ENCODE measurements around the gene RTL10. TPM values are rescaled to one million over a fixed set of nuclear protein-coding genes. Genes with fewer than 3 reads are reported as not detected.
A peak's percentile ranks its signal among the peaks of the same experiment; 100 is the strongest.

RTL10 gene
- total and polyA plus RNA-seq, 2 of the 8 experiments (the other 6 are each of a cell fraction or from before 2014, with no cell fraction given) = 11.5 to 18.8 TPM

GRCh38 chr22:19824212-19824925, 30.3 kb downstream of the RTL10 start:
- Histone ChIP-seq H3K18ac (ENCODE audit: extremely low read depth, low read length) (no peak overlapping the region), H3K56ac (replicated peaks; ENCODE audit: insufficient read length, low read depth, low read length) (no peak overlapping the region), H2AK5ac (ENCODE audit: low read depth, low read length) (no peak overlapping the region), H3K27me3 (replicated peaks in 1 of 4; ENCODE audit: control insufficient read depth in 3 of 4, extremely low read depth in 1 of 4, insufficient read depth in 3 of 4, low read length in 3 of 4) (peaks cover 0 to 2% (median 0%) of the 10 kb centered on the region in 4 experiments; a peak in 1 of 7 replicates), H3K23me2 (ENCODE audit: low read depth, low read length) (no peaks in the 10 kb centered on the region), H4K20me1 (replicated peaks in 1 of 2; ENCODE audit: control insufficient read depth in 1 of 2, insufficient read depth in 2 of 2, low read length in 2 of 2) (peaks cover 3 to 10% of the 10 kb centered on the region in 2 experiments), H3K23ac (ENCODE audit: insufficient read length) (no peak overlapping the region), H3K79me1 (ENCODE audit: low read depth, low read length) (no peaks in the 10 kb centered on the region), H2BK5ac (ENCODE audit: low read depth, low read length) (no peak overlapping the region), H2BK15ac (ENCODE audit: low read length) (no peak overlapping the region), H4K91ac (replicated peaks; ENCODE audit: insufficient read length, low read length) (no peak overlapping the region), H3K9ac (replicated peaks in 1 of 4; ENCODE audit: extremely low read depth in 1 of 4, low read depth in 3 of 4, low read length in 3 of 4) (no peak overlapping the region), H3K27ac (ENCODE audit: low read depth, low read length) (no peak overlapping the region), H3K9me3 (ENCODE audit: insufficient read depth in 2 of 2, low read depth in 1 of 2, low read length in 1 of 2) (no peaks in the 10 kb centered on the region; a peak in 1 of 4 replicates), H3K14ac (ENCODE audit: insufficient read length) (no peak overlapping the region), H2BK120ac (replicated peaks; ENCODE audit: low read depth, low read length) (no peak overlapping the region), H3K4ac (replicated peaks; ENCODE audit: insufficient read length, low read depth, low read length) (no peak overlapping the region), H2BK20ac (ENCODE audit: low read length) (no peak overlapping the region), H4K5ac (ENCODE audit: insufficient read length, low read depth, low read length) (no peak overlapping the region), H3K79me2 (ENCODE audit: control insufficient read depth in 1 of 2, insufficient read depth in 2 of 2, low read length in 2 of 2) (no peaks in the 10 kb centered on the region), H2AFZ (ENCODE audit: low read length) (no peak overlapping the region), H3K4me2 (ENCODE audit: insufficient read depth in 1 of 2, low read depth in 2 of 2, low read length in 2 of 2) (no peak overlapping the region), H3K4me1 (replicated peaks in 1 of 4; ENCODE audit: control insufficient read depth in 3 of 4, insufficient read depth in 4 of 4, low read length in 3 of 4) (peaks cover 0 to 10% (median 1%) of the 10 kb centered on the region in 4 experiments; a peak in 4 of 7 replicates), H3K36me3 (ENCODE audit: control insufficient read depth in 2 of 4, insufficient read depth in 4 of 4, low read length in 3 of 4) (no peaks in the 10 kb centered on the region), H2BK12ac (ENCODE audit: low read depth, low read length) (no peak overlapping the region), H4K8ac (ENCODE audit: extremely low read depth, insufficient read depth, low read length) (peak overlapping the region; percentile 84), H3K4me3 (ENCODE audit: extremely low read depth in 1 of 4, insufficient read depth in 2 of 4, low read depth in 3 of 4, low read length in 4 of 4) (no peak overlapping the region)
- ChIA-PET POLR2A (ENCODE audit: partially characterized antibody) (interaction anchor here (0.6 to 0.8 kb wide), 3 partner anchors 8 to 132 kb away, joined by 3 to 5 read pairs (median 3); no protein-coding TSS in a partner anchor), CTCF (ENCODE audit: partially characterized antibody) (interaction anchor here (0.6 to 2.8 kb wide), 4 partner anchors 18 to 88 kb away, joined by 3 to 6 read pairs (median 4); no protein-coding TSS in a partner anchor)
- FAIRE-seq = no peak
- TF ChIP-seq SIRT6 (IDR thresholded peaks at IDR 0.05; ENCODE audit: low read length) (no peak), EP300 (IDR thresholded peaks at IDR 0.05; ENCODE audit: borderline replicate concordance in 1 of 2, low read depth in 2 of 2, low read length in 2 of 2) (no peak), TCF12 (IDR thresholded peaks at IDR 0.05; ENCODE audit: low read depth, low read length) (no peak), CEBPB (IDR thresholded peaks at IDR 0.05; ENCODE audit: low read depth, low read length) (peak; percentile 59)
- WGBS, 2 experiments (ENCODE audit: extremely low coverage in 1 of 2, insufficient coverage in 1 of 2, insufficient read length in 1 of 2, insufficient replicate concordance in 2 of 2, low coverage in 1 of 2, low lambda C conversion rate in 2 of 2, missing lambda C conversion rate in 1 of 2) = 86% methylated on average over 16 of the region's 16 CpGs; no CpG with 5 or more reads in 1 of the 2 experiments
- DNase-seq (ENCODE audit: low read depth in 1 of 2, low spot score in 2 of 2) = peak in 1 of 2 experiments; percentile 47
